Activated CD8-positive, alpha-beta memory T cell treated with anti-CD3 and anti-CD28 coated beads, Interleukin-2, amount 50 U/mL, for 1 hour (primary cell): ENCODE data around the gene IST1.
"Not testable (repeated sequence)": the region's sequence is repeated elsewhere in the genome, so short reads cannot be mapped to it uniquely, and the experiment has no call there.

Experiments used
- DNase-seq: peaks from one replicate; pipeline ENCODE4 v3.0.0-alpha.2; 2020; ENCODE audit errors: extremely low read depth

Gene IST1

GRCh38 chr16:71882505-71883167 lies 12.7 kb upstream of the IST1 start:
- DNase-seq: peak; percentile 57

- DNase-seq: no peak
These were observed 12.0 kb upstream of the IST1 start for GRCh38 chr16:71883168-71883848.

GRCh38 chr16:71883849-71884638 lies 11.3 kb upstream of the IST1 start, which contains the start of gene ZNF821:
ZNF821 (minus strand) TSS chr16:71884182; CDS start chr16:71879946, 4,236 bp downstream.
- peak; percentile 48 for DNase-seq

- no peak for DNase-seq
These were observed 10.1 kb upstream of the IST1 start for GRCh38 chr16:71885261-71885650.

- DNase-seq: no peak
These were observed 6.2 kb upstream of the IST1 start for GRCh38 chr16:71889147-71889546.

- no peak for DNase-seq
These were observed 1.5 kb upstream of the IST1 start for GRCh38 chr16:71893888-71894228.

GRCh38 chr16:71894229-71894920 lies 956 bp upstream of the IST1 start:
- no peak for DNase-seq

- DNase-seq: no peak
These were observed 491 bp downstream of the IST1 start for GRCh38 chr16:71895679-71896365.

- DNase-seq: no peak
These were observed 1.5 kb downstream of the IST1 start for GRCh38 chr16:71896764-71897368.

- no peak for DNase-seq
These were observed 3.8 kb downstream of the IST1 start for GRCh38 chr16:71899171-71899570.

- no peak for DNase-seq
These were observed 7.5 kb downstream of the IST1 start for GRCh38 chr16:71902656-71903365.

- no peak for DNase-seq
These were observed 8.3 kb downstream of the IST1 start for GRCh38 chr16:71903608-71904007.

GRCh38 chr16:71904239-71904638 lies 8.9 kb downstream of the IST1 start:
- DNase-seq: no peak

- not testable (repeated sequence) for DNase-seq
These were observed 10.4 kb downstream of the IST1 start for GRCh38 chr16:71905765-71906164.

GRCh38 chr16:71911121-71911520 lies 15.8 kb downstream of the IST1 start:
- DNase-seq: no peak

- DNase-seq: no peak
These were observed 17.4 kb downstream of the IST1 start for GRCh38 chr16:71912534-71913275.

GRCh38 chr16:71914802-71915201 lies 19.5 kb downstream of the IST1 start:
- DNase-seq: no peak

GRCh38 chr16:71915350-71915749 lies 20.0 kb downstream of the IST1 start:
- no peak for DNase-seq

GRCh38 chr16:71916397-71916920 lies 21.1 kb downstream of the IST1 start:
- DNase-seq: no peak

- no peak for DNase-seq
These were observed 22.6 kb downstream of the IST1 start for GRCh38 chr16:71917900-71918299.
